COLO668 (cell line): ENCODE measurements around the gene PTP4A1.

Source experiments
- DNase-seq: peaks from one replicate; lab custom pipeline; 2025; ENCODE audit not compliant: unreplicated experiment; lab: John Stamatoyannopoulos, UW

PTP4A1 gene

DNA sequence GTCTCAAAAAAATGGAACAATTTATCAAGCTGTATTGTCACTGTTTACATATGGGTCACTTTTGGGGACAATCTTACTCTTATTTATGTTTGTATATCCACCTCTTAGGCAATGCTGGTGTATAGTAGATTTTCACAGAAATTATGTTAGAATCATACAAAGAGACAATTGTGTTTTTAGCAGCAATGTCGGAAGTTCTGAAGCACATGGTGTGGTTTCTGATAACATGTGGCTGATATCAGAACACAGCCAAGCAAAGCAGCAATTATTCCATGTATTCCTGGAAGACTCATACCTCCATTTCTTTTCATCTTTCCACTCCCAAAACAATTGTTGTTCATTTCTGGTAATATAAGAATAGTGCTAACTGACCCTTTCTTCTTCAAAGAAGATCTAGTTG, 17.5 kb upstream of the PTP4A1 start:
- DNase-seq = no peak

DNA sequence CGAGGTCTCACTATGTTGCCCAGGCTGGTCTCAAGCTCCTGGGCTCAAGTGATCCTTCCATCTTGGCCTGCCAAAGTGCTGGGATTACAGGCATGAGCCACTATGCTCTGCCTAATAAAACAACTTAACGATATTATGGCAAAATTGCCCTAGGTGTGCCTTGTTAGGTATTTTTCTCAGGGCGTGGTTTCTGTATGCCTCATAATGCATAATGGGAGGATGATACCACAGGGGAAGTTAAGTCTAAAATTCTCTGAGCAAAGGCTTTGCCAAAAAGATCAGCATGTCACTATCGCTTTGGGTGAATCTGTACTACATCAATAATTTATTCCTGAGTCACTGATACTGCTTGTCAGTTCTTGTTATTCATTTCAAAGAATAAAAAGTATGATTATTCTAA, 15.9 kb upstream of the PTP4A1 start:
- DNase-seq = no peak

- no peak for DNase-seq
Observed at GRCh38 chr6:63558278-63558677, 14.0 kb upstream of the PTP4A1 start.

GRCh38 chr6:63560801-63561287, 11.4 kb upstream of the PTP4A1 start:
- no peak for DNase-seq

GRCh38 chr6:63561288-63561687, 11.0 kb upstream of the PTP4A1 start:
- DNase-seq = no peak

DNA sequence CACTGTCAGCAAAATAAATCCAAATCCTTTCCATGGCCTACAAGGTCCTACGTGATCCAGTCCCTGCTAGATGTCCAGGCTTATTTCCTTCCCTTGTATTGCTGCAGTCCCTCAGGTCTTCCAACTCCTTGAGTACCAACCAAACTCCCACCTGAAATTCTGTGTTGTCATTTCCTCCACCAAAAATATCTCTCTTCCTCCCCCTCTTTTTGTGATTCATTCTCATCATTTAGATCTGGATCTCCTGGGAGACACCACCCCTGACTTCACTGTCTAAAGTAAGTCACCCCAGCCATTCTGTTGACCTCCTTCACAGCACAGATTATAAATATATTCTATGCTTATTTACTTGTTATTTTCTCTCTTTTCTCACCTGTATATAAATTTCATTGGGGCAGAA, 9.0 kb upstream of the PTP4A1 start:
- no peak for DNase-seq

GRCh38 chr6:63565058-63565726, 7.1 kb upstream of the PTP4A1 start:
- DNase-seq = peak; percentile 1

DNA sequence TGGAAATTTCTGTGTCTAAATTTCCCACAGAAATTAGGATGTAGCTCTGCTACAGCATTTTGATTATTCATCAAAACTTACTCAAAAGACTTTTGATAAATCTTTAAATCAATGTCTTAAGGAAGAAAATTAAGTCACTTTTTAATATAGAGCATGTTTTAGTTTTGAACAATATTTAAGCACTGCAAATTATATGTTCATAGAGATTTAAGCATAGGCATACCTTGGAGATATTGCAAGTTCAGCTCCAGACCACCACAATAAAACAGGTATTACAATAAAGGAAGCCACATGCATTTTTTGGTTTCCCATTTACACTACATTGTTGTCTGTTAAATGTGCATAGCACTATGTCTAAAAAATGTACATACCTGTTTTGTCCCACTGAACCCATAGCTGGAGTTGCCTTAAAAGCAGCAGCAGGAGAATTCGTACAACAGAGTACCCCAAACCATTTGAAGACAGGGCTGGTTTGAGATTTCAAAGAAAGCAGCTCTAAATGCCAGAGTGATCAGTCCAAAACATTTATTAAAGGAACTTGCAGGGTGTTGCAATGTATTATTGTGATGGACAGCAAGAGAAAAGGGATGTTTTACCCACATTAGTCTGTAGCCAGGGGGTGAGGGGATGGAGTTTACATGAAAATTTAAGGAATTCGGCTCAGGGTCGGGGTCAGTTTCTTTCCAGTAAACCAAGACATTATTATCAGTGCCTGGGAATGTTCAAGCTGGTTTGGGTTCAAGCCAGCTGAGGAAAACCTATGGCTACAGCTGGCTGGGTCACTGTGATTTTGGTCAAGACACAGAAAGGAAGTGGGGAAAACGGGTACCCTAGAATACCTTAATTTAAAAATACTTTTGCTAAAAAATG, 6.3 kb upstream of the PTP4A1 start:
- no peak for DNase-seq

DNA sequence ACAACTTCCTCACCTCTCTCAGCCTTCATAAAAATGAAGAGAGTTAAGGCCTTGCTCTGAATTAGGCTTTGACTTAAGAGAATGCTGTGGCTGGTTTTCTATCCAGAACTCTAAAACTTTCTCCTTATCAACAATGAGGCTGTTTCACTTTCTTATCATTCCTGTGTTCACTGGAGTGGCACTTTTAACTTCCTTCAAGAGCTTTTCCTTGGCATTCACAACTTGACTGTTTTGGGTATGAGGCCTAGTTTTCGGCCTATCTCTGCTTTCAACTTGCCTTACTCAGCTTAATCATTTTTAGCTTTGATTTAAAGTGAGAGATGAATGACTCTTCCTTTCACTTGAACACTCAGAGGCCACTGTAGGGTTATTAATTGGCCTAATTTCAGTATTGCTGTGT, 4.3 kb upstream of the PTP4A1 start:
- DNase-seq = no peak

GRCh38 chr6:63571361-63572043, 778 bp upstream of the PTP4A1 start:
- peak; percentile 44 for DNase-seq

GRCh38 chr6:63572747-63573075, 431 bp downstream of the PTP4A1 start:
- no peak for DNase-seq

DNA sequence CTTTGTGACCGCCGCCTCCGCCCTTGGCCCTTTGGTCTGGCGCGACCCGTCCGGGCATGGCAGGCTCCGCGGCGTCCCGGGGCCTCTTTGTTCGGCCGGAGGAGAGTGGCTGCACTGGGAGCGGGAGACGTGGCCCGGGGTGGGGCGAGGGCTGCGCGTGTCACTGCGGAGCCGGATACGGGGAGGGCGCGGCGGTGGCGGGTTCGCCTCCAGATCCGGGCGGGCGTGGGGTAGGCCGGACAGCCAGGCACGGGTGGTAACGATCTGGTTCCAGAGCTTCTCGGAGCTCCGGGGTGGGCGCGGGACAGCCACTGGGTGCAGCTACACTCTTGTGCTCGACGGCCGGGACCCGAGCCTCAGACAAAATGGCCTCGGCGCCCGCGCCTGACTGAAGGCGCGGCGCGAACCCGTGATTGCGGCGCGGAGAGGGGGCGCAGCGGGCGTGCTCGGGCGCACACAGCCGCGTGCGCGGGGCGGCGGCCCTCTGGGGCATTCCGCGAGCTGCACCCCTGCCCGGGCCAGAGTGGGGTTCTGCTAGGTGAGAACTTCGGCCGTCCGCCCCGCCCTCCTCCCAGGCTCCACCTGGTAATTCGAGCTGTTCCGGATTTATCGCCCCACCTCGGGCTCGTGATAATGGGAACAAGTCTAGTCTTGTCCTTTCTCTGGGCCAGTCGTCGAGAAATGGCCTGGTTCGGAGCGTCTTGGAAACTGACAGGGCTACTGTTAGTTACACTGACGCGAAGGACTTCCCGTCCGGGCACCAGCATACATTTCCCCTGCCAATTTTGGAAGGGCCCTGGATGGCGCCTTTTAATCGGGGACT, 1.0 kb downstream of the PTP4A1 start:
- peak; percentile 79 for DNase-seq

GRCh38 chr6:63573899-63574553, 1.7 kb downstream of the PTP4A1 start:
- peak; percentile 47 for DNase-seq

DNA sequence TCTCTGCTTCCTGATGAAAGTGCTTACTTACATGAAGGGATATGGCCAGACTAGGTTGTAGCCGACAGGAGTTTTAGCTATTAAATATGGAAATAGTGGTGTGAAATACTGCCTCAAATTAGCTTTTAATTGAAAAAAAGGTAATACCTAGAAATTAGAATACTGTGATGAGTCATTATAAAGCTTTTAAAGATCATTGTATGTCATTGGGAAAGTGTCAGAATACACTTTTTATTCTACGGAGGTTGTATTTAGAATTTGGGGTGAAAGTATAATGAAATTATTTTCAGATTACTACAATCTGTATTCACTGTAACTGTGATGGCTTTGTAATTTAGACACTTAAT, 2.2 kb downstream of the PTP4A1 start:
- no peak for DNase-seq

GRCh38 chr6:63576147-63576772, 4.0 kb downstream of the PTP4A1 start:
- DNase-seq = no peak

GRCh38 chr6:63576985-63577712, 4.9 kb downstream of the PTP4A1 start:
- no peak for DNase-seq

- no peak for DNase-seq
Observed at GRCh38 chr6:63578757-63579156, 6.5 kb downstream of the PTP4A1 start.

- DNase-seq = no peak
Observed at GRCh38 chr6:63579937-63580703, 7.8 kb downstream of the PTP4A1 start.

DNA sequence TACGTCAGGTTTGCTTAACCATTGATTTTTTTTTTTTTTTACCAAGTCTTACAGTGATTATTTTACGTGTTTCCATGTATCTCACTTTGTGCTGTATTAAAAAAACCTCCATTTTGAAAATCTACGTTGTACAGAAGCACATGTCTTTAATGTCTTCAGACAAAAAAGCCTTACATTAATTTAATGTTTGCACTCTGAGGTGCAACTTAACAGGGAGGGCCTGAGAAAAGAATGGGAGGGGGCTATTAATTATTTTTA, 8.4 kb downstream of the PTP4A1 start:
- DNase-seq = no peak
